DMS153 treated with DMSO at 0.1 percent for 48 hours (cell line): ENCODE data around the gene PRDM9.
"Not testable (repeated sequence)": the region's sequence is repeated elsewhere in the genome, so short reads cannot be mapped to it uniquely, and the experiment has no call there.

Experiments
- DNase-seq: peaks from one replicate; lab custom pipeline; 2025; ENCODE audit not compliant: unreplicated experiment; lab: John Stamatoyannopoulos, UW

The PRDM9 gene

GRCh38 chr5:23507278-23507685 lies at the start of gene PRDM9:
PRDM9 (plus strand) TSS chr5:23507609; CDS start chr5:23509034, 1,425 bp downstream.
- no peak for DNase-seq

GRCh38 chr5:23457780-23458179 lies 49.6 kb upstream of the PRDM9 start:
- DNase-seq, result no peak

GRCh38 chr5:23459214-23459613 lies 48.2 kb upstream of the PRDM9 start:
- DNase-seq, result no peak

- DNase-seq, result no peak
Measured at GRCh38 chr5:23461576-23461975, 45.8 kb upstream of the PRDM9 start.

- no peak for DNase-seq
Measured at GRCh38 chr5:23466401-23466912, 41.0 kb upstream of the PRDM9 start.

- no peak for DNase-seq
Measured at GRCh38 chr5:23468658-23469057, 38.8 kb upstream of the PRDM9 start.

GRCh38 chr5:23473915-23474314 lies 33.5 kb upstream of the PRDM9 start:
- DNase-seq, result no peak

- no peak for DNase-seq
Measured at GRCh38 chr5:23474315-23474714, 33.1 kb upstream of the PRDM9 start.

- DNase-seq, result no peak
Measured at GRCh38 chr5:23476580-23476979, 30.8 kb upstream of the PRDM9 start.

GRCh38 chr5:23482642-23483041 lies 24.8 kb upstream of the PRDM9 start:
- DNase-seq, result no peak

GRCh38 chr5:23483090-23483489 lies 24.3 kb upstream of the PRDM9 start:
- DNase-seq, result no peak

GRCh38 chr5:23484096-23484495 lies 23.3 kb upstream of the PRDM9 start:
- DNase-seq, result no peak

- not testable (repeated sequence) for DNase-seq
Measured at GRCh38 chr5:23486227-23486626, 21.2 kb upstream of the PRDM9 start.

GRCh38 chr5:23490993-23491392 lies 16.4 kb upstream of the PRDM9 start:
- no peak for DNase-seq

GRCh38 chr5:23494558-23494957 lies 12.9 kb upstream of the PRDM9 start:
- DNase-seq, result no peak

GRCh38 chr5:23496576-23496975 lies 10.8 kb upstream of the PRDM9 start:
- DNase-seq, result no peak

GRCh38 chr5:23506329-23507236 lies 826 bp upstream of the PRDM9 start:
- DNase-seq, result no peak

- DNase-seq, result not testable (repeated sequence)
Measured at GRCh38 chr5:23510434-23510833, 3.0 kb downstream of the PRDM9 start.

GRCh38 chr5:23522553-23522952 lies 15.1 kb downstream of the PRDM9 start:
- no peak for DNase-seq

GRCh38 chr5:23523031-23523430 lies 15.6 kb downstream of the PRDM9 start:
- no peak for DNase-seq

GRCh38 chr5:23523998-23524397 lies 16.6 kb downstream of the PRDM9 start:
- no peak for DNase-seq

- no peak for DNase-seq
Measured at GRCh38 chr5:23525751-23526150, 18.3 kb downstream of the PRDM9 start.

- DNase-seq, result not testable (repeated sequence)
Measured at GRCh38 chr5:23526616-23527015, 19.2 kb downstream of the PRDM9 start.
